Stimulated activated CD8-positive, alpha-beta memory T cell treated with anti-CD3 and anti-CD28 coated beads, Interleukin-7, amount 100 ng/mL, for 1 hour (primary cell): Measurements from ENCODE around the gene PBX3.

Experiments used
- DNase-seq, 2 donors: peaks; one replicate each; pipeline ENCODE4 v3.0.0-alpha.2; 2020; ENCODE audit warnings: low read depth in 2 of 2

PBX3 gene

DNA sequence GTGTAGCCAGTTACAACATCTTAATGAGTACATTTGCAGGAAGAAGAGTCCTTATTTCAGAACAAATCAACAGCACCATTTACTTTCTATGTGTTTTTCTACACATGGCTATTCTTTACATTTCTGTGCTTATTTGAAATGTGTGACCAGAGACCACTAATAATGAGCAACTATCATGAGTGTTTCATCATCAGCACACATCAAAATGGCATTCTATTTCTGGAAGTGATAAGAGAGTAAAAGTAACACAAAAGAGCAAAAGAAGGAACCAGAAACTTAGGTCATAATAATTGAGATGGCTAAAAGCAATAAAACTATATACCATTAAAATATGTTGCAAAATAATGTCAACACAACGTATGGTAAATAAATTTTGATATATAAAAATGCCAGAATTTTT lies 159.7 kb downstream of the PBX3 start:
- DNase-seq, result no peak

DNA sequence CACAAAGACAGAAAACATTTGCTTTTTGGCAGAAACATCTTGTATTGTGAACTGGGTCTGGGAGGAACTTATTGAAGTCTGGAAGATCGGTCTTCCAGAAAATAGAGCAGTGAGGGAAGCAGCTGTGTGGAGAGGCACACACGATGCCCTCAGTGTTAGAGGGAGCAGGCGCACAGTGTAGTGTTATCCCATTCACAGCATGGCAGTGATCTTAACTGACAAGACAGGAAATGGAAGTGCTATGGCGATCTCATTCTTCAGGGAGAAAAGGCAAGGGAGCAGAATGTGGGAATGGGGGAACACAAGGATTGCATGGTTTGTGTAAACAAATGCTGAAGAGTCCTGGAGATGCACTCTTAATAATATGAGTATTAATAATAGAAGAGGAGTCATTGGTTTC lies 161.0 kb downstream of the PBX3 start:
- no peak for DNase-seq

DNA sequence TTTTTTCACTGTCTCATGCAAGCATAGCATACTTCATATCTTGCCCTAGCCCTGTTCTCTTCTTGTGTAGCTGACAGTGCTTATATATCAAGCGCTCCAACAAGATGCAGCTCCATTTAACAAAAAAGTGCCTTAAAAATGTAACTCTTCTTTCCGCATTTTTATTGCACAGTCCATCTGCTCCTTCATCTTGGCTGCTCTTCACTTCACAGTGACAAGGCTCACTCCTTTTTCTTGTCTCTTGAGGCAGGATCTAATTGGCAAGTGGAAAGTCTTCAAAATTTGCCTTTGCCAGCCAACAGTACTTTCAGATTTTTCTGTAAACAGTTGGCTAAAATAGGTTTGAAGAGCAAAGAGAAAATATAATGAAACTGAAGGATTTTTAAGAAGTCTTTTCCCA lies 161.8 kb downstream of the PBX3 start:
- no peak for DNase-seq

DNA sequence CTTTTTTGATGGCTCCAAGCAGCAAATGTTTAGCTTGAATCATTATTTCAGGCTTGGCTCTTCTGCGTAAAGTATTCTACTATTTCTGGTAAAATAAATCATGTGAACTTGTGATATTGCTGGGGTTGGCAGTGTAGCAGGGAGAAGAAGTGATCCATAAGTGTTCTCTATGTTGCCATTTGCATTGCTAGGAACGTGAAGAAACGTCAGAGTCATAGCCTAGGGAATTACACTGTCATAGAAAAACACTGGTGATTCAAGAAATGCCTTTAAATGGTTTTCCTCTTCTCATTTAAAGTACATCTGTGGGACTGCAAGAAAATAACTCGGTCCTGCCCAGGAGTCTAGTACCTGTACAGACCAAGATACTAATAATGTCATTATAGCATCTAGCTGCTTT lies 162.3 kb downstream of the PBX3 start:
- DNase-seq, result no peak

DNA sequence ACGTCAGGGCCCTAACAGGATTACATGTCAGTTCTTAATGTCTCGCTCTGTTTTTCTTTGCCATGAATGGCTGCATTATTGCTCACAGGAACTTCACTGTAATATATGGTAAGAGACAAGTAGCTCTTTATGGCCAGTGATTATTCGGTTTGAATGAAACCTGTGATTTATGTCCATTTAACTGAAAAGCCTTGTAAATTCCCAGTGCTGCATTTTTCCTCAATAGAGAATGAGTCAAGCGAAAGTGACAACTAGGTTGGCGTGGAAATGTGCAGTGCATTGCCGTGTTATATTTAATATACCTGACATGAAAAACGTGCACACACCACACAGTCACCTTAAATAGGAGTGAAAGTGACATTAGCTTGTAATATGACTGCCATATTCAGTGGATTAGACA lies 163.1 kb downstream of the PBX3 start:
- DNase-seq, result no peak

DNA sequence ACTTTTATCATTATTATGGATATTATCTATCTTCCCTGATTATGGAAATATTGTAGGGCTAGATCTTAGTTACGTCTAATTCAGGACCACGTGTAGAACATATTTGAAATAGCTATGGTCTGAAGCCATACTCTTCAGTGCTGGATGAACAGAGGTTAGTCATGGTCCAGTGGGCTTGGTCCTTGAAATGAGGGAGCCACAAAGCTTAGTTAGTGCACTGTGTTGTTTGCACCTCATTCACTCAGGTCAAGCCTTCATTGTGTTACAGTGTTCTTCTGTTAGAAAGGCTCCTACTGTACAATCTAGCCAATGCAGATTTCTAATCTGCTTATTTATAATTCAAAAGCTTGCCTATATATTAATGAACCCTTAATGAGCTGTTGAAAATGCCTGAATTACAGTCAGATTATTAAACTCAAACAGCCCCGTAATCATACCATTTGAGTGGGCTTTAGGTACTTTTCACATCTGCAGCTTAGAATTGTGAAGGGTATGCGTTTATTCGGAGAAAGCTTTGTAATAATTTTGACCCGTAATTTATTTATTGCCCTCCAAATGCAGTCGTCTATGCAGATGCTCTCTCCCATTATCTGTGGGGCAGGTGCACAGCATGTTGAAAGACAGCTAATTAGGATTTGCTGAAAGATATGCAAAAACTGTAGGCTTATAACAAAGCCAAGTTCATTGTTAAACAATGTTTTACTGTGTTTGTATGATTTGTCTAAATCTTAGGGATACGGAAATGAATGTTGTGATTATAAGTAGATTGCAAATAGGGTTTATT lies 164.9 kb downstream of the PBX3 start:
- no peak for DNase-seq

DNA sequence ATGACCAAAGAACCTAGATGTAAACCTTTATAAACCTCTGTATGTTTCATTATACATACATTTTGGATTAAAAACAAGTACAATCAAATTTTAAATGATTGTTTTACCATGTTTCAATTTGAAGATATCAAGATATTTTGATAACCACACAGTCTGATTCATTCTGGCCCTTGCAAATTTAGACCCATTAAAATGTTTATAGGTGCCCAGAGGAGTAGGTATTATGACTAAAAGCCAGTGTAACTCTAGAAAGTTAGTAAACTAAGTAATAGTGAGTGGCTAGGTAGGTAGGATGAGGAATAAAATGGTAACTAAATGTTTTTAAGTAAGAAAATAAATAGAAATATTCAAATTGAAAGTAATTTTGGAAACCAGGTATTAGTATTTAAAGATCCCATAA lies 165.5 kb downstream of the PBX3 start:
- DNase-seq, result no peak

DNA sequence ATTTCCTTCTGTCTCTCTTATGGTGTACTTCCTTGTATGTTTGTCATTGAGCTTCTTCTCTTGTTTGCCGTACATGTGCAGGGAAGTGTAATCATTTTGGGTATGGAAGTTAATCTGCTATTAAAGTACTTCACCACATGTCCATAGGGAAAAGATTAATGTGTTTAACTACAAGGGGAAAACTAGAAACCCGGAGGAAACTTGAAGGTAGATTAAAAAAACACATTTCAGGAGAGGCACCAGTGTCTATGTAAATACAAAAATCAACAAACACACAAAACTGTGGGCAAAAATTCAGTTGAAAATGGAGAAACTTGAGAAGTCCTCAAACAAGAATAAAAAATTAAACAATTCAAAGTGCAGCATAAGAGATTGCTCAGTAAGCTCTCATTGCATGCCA lies 166.4 kb downstream of the PBX3 start:
- DNase-seq, result no peak

DNA sequence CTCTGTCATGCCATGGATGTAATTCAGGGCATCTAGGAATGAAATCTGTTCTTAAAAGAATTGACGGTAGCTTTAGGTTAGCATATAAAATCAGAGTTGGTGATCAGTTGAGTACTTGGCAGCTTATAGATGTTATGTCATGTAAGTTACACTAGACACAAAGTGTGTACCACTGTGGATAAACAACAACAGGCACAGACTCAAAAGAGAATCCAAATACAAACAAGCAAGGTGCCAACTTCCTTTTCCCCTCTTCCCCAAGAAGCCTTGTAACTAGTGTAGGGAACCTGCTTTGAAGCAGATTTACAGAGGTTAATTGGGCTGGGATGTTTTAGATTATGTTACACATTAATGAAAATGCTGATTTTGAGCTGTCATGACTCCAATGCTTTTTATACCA lies 167.2 kb downstream of the PBX3 start:
- DNase-seq, result no peak

DNA sequence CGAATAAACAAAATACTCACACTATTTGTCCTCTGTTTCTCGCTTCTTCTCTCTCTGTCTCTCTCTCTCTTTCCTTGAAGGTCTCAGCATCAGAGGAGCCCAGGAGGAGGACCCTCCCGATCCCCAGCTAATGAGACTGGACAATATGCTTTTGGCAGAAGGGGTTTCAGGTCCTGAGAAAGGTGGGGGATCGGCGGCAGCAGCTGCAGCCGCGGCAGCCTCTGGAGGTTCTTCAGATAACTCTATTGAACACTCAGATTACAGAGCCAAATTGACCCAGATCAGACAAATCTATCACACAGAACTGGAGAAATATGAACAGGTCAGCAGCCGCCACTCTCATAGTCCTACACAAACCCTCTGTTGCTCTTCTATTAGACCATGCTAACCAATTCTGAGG lies 168.4 kb downstream of the PBX3 start:
- no peak for DNase-seq

DNA sequence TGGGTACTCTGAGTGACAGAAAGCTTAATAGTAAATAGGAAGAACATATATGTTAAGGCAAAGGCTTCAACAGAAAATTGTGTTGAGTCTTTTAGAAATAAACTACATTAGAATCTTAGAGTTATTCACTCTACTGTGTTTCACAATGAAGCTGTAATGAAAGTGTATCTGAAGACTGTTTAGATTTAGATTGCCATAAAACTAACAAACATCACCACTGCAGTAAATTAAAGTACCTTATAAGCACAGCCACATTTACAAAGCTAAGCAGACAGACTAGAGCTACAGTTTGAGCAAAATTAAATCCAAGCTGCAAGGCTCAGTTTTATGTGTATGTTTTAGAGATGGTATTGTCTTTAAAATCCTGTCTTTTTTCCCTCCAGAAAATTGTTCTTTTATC lies 172.4 kb downstream of the PBX3 start:
- DNase-seq, result no peak

DNA sequence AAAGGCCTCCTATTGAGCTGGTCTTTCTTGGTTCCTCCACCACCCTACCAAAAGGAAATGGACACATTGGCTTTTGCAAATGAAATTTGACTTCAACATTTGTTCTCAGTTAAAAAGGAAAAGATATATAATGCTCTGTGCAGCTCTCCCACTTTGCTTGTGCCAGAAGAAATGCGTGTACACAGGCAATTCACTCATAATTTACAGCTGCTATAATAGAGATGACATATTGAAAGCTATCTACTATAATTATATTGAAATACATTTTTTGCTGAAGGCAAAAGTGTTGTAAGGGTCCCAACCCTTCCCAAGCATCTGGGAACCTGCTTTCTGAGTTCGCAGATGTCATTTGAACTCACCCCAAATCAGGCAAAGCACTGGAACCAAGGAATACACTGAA lies 173.2 kb downstream of the PBX3 start:
- DNase-seq, result no peak

DNA sequence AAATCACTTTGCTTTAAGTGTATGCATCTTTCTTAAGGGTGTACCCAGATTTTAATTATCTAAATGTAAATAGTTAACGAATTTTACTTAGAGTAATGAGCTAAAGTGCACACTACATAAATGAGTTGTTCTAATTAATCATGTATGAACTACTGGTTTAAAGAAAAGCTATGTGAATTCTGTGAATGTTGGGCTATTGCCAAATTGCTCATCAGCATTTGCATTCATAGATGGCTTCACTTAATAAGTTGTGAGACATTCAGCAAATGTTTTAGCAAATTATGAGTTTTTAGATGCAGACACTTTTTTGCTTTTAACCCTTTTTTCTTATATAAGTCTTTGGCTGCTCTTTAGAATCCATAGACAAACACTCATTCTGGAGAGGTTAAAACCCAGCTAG lies 175.7 kb downstream of the PBX3 start:
- DNase-seq, result no peak

DNA sequence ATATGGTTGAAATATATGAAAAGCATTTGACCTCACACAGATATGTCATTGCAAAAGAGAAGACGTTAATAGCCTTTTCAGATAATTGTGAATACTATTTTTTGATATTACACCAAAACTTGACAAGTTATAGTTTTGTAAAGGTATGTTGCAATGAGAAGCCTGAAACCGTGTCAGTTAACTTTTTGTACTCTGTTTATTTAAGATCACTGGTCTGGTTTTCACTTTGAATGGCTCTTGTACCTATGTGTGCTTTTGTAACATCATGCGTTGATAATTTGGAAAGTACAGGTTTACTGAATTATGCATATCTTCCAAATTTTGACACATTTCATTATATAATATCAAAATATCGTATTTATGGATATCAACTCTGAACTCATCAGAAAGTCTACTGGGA lies 177.2 kb downstream of the PBX3 start:
- DNase-seq, result no peak

DNA sequence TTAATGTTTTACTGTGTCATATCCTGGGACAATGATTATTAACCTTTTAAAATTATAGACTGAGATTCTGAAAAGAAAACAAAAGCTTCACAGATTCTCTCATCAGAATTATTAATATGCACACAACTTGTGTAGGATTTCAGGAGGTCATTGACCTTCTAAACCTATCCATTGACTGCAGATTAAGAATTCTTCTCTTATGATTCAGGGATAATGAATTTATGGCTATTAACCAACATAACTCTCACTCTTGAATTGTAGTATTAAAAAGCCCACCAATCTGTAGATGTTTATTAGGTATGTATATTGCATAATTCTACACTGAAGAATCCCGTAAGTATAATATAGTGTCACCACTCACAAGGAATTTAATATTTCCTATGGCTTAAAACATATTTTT lies 179.8 kb downstream of the PBX3 start:
- no peak for DNase-seq

DNA sequence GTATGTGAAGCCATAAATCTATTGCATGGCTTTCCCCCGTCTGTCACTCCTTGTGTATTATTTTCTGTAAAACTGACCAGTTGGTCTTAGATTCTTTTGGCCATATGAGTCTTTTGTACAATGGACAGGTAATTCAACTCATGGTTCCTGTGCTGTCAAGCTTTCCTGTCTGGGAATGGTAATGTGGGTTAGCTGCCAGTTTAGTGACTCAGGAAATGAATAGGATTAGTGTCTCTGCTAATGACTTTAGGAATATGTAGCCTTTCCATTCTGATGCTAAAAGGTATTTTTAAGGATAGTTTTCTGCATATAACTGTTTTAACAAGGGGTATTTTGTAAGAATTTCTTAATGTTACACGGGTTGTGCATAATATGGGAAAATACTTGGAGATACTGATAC lies 182.7 kb downstream of the PBX3 start:
- DNase-seq, result no peak

DNA sequence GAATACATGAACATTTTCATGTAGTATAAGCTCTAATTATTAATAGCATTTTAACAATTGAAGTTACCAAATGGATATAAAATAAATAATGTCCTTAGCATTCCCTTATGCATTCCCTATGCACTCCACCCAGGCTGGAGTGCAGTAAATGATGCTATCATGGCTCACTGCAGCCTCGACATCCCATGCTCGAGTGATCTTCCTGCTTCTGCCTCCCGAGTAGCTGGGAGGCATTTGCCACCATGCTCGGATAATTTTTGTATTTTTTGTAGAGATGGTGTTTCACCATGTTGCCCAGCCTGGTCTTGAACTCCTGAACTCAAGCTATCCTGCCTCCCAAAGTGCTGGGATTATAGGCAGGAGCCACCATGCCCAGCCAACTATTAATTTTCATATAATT lies 184.0 kb downstream of the PBX3 start:
- DNase-seq, result no peak

DNA sequence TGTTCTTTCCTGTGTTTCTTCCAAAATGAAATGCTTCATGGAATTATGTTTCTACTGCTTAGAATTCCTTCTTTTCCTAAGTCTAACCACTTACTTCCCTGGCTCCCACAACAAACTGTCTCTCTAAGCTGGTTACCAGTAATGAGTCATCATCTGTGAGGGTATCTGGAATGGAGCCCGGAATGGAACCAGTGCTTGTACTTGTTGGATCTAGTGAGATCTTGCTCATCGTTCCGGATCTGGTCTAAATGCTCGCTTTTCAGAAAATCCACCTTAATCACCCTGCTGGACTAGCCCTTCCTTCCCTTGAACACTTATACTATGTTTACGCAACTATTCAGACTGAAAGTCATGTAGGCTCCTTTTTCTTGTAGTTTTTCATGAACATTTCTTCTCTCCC lies 184.8 kb downstream of the PBX3 start:
- DNase-seq, result no peak

DNA sequence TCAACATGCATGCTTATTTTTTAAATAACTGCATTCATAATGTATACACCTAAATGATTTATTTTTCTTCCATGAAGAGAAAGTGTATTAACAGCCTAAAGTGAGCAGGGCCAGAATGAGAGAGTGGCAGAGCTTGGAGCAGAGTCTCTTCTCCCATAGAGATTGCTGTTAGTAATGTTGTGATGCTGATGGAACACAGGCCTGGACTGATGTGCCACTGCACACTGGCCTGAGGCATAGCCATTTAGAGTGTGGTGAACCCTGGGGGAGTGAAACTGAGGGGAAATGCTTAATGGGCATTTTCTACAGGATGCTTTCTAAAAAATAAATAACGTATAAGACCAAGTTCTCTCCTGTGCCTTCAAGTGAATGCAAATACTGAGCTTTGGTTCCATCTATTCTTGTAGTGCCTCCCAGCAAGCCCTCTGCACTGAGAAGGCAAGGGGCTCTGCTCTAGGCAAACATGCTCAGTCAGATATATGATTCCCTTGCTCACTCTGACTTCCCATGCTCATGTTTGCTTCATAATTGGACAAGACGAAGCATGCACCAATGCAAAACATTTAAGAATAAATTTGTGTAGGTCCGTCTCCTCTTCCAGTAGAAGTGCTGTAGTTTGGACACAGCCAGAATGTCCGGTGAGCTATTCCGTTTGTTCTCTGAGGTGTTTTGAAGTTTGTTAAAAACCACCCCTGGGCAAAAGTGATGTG lies 185.7 kb downstream of the PBX3 start:
- DNase-seq, result no peak

DNA sequence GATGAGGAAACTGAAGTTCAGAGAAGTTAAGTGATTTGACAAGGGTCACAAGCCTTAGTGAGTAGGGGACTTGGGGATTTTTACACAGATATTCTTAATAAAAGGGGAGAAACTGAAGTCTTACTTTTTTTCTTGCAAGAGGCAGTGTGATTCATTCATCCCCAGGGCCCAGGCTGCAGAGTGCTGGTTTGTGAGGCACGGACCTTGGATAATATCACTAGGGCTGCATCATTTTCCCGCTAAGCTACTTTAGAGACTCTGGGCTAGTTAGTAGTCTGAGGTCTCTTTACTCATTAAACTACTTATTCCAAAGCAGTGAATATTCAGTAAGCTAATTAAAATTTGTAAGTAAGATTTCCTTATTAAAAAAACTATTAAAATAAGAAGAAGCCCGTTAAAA lies 195.0 kb downstream of the PBX3 start:
- DNase-seq, result no peak

DNA sequence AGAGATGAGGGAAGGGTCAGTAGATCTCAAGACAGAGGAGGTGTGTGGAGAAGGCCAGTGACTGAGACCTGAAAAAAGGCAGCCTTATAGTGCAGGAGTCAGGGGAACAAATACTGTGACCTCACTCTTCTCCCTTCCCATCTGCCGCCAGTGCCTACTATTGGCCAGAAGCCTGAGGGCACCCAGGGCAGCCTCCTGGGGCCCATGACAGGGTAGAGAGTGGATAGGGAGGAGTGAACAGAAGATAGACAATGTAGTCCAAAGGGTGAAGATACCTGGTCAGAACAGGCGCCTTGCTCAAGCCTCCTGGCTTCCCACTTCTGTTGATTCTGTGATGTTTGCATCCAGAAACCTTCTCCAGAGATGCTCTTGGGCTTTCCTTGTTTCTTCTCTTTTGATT lies 196.7 kb downstream of the PBX3 start:
- DNase-seq, result no peak

DNA sequence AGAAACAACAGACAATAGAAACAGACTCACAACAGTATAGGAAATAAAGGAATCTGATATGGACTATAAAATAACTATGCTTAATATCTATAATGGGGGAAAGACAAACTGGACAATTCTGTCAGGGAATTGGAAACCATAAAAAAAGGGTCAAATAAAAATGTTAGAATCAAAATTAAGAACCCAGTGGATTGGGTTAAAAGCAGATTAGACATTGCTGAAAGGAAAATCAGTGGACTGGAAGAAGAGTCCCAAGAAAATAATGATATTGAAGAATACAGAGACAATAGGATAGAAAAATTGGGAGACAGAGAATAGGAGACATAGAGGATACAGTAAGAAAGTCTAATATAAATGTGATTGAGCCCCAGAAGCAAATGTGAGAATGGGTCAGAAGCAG lies 199.2 kb downstream of the PBX3 start:
- DNase-seq, result no peak

DNA sequence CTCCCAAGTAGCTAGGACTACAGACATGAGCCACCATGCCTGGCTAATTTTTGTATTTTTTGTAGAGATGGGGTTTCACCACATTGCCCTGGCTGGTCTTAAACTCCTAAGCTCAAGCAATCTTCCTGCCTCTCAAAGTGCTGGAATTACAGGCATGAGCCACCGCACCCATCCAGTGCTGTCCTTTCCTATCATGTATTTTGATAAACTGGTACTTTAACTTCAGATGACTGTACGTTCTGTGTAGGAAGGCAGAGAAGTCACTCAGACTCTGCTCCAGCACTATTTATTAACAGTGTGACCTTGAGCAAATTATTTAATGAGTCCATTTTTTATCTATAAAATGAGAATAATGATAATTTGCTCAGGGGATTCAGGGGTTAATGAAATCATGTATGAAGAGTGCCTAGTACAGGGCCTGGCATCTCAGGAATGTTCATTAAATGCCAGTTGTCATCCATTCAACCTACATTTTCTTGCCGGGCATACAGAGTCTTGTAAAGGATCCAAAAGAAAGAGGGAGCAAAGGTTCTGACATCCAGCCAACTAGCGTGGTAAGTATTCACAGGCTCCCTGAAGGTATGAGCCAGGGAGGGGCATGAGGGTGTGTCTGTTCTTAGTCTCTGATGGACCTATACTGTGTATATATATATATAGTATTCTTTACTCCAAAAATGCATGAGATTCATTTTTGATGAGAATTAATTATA lies 201.9 kb downstream of the PBX3 start:
- DNase-seq, result no peak
